ENCODE data around the gene CREBL2.

DNA sequence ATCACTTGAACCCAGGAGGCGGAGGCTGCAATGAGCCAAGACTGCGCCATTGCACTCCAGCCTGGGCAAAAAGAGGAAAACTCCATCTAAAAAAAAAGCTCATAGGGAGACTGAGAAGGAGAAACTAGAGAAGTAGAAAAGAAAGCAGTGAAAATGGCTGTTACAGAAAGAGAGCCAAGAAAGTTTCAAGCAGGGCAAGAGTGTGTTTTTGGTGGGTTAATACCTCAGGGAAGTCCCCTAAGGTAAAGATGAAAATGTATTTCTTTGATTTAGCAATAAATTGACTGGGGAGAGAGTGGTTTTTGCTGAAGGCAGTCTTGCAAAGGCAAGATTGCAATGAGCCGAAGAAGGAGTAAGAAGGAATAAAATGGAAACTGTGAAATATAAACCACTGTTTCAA lies 39.0 kb upstream of the CREBL2 start:
- TF ChIP-seq POLR2AphosphoS5 (IDR thresholded peaks at IDR 0.05; ENCODE audit: borderline replicate concordance, low read depth, low read length) (no peak), EZH2 (IDR thresholded peaks at IDR 0.05) (no peak)
